K562 (cell line): ENCODE results near the gene PRKCQ.

Experiments used
- RBM17 ChIP-seq: fragments of 200-400 bp; formaldehyde crosslinking; IDR thresholded peaks from 2 replicates; pipeline ENCODE4 v1.6.1; 2017; ENCODE audit warnings: low read depth, mild to moderate bottlenecking, low read length, borderline replicate concordance
- ZNF143 ChIP-seq: sonication (generic); formaldehyde crosslinking; IDR thresholded peaks from 2 replicates; pipeline ENCODE4 v1.9.0; 2022; ENCODE audit warnings: mild to moderate bottlenecking, missing genetic modification reagents
- ZNF408 ChIP-seq: fragments of 250-450 bp; sonication (Bioruptor Pico); IDR thresholded peaks from 2 replicates; pipeline ENCODE4 v1.4.0; 2020; ENCODE audit warnings: low read depth, mild to moderate bottlenecking, moderate library complexity
- TF ChIP-seq, protein P1 (sequence below), 2 experiments: fragments of 450-650 bp in 1 of 2; IDR thresholded peaks; 2 replicates each; pipeline ENCODE4 v1.6.1; 2011 to 2017; ENCODE audit warnings: low read depth in 2 of 2, antibody characterized with exemption in 1 of 2, borderline replicate concordance in 1 of 2, low read length in 1 of 2, mild to moderate bottlenecking in 1 of 2, mixed read lengths in 1 of 2; ENCODE audit not compliant: control insufficient read depth in 1 of 2
- TF ChIP-seq, protein P2 (sequence below): sonication (generic); formaldehyde crosslinking; IDR thresholded peaks from 2 replicates; pipeline ENCODE4 v1.8.1; 2022; ENCODE audit warnings: missing genetic modification reagents
- TF ChIP-seq, protein P3 (sequence below), 3 experiments: IDR thresholded peaks in 2 of 3; conservative IDR thresholded peaks in 1 of 3; 2 replicates each; pipeline ENCODE4 v1.5.1; 2011 to 2012; ENCODE audit warnings: low read length in 3 of 3, mild to moderate bottlenecking in 3 of 3, control low read depth in 2 of 3, improper control_type of control experiment in 1 of 3, inconsistent platforms in 1 of 3, low read depth in 1 of 3, mixed read lengths in 1 of 3, moderate library complexity in 1 of 3; ENCODE audit not compliant: insufficient read depth in 2 of 3

DNA sequence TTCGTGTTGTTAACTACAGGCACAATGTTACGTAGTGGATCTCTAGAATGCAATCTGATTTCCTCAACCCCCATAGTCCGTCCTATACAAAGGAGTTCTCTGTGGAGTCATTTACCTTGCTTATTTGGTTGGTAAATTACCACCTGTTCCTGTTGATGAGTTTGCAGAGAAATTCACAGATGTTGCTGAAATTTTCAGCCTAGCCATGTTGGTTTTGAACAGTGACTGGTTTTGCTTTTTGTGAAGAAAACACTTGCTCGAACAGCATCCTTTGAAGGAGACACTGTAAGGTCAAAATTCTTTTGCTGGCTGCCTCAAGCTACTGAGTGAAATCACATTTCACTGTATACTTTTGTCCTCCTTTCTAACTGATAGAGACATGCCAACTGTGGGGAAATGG, 15.4 kb upstream of the PRKCQ start:
- TF ChIP-seq ZNF408 (CRISPR knock-in tag) (no peak), ZNF143 (CRISPR knock-in tag) (no peak), RBM17 (no peak)
- TF ChIP-seq, protein P1, sequence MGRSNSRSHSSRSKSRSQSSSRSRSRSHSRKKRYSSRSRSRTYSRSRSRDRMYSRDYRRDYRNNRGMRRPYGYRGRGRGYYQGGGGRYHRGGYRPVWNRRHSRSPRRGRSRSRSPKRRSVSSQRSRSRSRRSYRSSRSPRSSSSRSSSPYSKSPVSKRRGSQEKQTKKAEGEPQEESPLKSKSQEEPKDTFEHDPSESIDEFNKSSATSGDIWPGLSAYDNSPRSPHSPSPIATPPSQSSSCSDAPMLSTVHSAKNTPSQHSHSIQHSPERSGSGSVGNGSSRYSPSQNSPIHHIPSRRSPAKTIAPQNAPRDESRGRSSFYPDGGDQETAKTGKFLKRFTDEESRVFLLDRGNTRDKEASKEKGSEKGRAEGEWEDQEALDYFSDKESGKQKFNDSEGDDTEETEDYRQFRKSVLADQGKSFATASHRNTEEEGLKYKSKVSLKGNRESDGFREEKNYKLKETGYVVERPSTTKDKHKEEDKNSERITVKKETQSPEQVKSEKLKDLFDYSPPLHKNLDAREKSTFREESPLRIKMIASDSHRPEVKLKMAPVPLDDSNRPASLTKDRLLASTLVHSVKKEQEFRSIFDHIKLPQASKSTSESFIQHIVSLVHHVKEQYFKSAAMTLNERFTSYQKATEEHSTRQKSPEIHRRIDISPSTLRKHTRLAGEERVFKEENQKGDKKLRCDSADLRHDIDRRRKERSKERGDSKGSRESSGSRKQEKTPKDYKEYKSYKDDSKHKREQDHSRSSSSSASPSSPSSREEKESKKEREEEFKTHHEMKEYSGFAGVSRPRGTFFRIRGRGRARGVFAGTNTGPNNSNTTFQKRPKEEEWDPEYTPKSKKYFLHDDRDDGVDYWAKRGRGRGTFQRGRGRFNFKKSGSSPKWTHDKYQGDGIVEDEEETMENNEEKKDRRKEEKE (IDR thresholded peaks at IDR 0.05; ENCODE audit: borderline replicate concordance in 1 of 2, control insufficient read depth in 1 of 2, low read depth in 2 of 2, low read length in 1 of 2) = no peak
- TF ChIP-seq, protein P2, sequence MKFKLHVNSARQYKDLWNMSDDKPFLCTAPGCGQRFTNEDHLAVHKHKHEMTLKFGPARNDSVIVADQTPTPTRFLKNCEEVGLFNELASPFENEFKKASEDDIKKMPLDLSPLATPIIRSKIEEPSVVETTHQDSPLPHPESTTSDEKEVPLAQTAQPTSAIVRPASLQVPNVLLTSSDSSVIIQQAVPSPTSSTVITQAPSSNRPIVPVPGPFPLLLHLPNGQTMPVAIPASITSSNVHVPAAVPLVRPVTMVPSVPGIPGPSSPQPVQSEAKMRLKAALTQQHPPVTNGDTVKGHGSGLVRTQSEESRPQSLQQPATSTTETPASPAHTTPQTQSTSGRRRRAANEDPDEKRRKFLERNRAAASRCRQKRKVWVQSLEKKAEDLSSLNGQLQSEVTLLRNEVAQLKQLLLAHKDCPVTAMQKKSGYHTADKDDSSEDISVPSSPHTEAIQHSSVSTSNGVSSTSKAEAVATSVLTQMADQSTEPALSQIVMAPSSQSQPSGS (CRISPR knock-in tag) = no peak
- TF ChIP-seq, protein P3, sequence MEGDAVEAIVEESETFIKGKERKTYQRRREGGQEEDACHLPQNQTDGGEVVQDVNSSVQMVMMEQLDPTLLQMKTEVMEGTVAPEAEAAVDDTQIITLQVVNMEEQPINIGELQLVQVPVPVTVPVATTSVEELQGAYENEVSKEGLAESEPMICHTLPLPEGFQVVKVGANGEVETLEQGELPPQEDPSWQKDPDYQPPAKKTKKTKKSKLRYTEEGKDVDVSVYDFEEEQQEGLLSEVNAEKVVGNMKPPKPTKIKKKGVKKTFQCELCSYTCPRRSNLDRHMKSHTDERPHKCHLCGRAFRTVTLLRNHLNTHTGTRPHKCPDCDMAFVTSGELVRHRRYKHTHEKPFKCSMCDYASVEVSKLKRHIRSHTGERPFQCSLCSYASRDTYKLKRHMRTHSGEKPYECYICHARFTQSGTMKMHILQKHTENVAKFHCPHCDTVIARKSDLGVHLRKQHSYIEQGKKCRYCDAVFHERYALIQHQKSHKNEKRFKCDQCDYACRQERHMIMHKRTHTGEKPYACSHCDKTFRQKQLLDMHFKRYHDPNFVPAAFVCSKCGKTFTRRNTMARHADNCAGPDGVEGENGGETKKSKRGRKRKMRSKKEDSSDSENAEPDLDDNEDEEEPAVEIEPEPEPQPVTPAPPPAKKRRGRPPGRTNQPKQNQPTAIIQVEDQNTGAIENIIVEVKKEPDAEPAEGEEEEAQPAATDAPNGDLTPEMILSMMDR (IDR thresholded peaks at IDR 0.05 in 2 of 3, conservative IDR thresholded peaks at IDR 0.05 in 1 of 3; ENCODE audit: insufficient read depth in 2 of 3, low read depth in 1 of 3, low read length in 3 of 3) = no peak
